GM23338 (cell line): ENCODE data around the gene TMEM53. TPM values are rescaled to one million over a fixed set of nuclear protein-coding genes. Genes with fewer than 3 reads are reported as not detected.

Experiments used
- ATAC-seq: fragments of 200-7000 bp; cut with Tn5 transposase; 3 replicates; pipeline ENCODE4 v1.9.1; 2020
- DNase-seq: peaks from one replicate; pipeline ENCODE4 v3.0.0-alpha.2; 2015; ENCODE audit warnings: low spot score
- H2AFZ ChIP-seq: fragments of 200-600 bp; sonication (generic); 2 replicates; pipeline ENCODE4 v1.8.0; 2016; ENCODE audit warnings: antibody characterized with exemption, mild to moderate bottlenecking, moderate library complexity
- H3F3A ChIP-seq: fragments of 200-600 bp; sonication (generic); replicated peaks from 2 replicates; pipeline ENCODE4 v1.8.0; 2017; ENCODE audit warnings: antibody characterized with exemption, mixed run types, low read depth
- H3K27ac ChIP-seq: fragments of 200-600 bp; sonication (generic); 2 replicates; pipeline ENCODE4 v1.6.1; 2016; ENCODE audit warnings: low read depth
- H3K27me3 ChIP-seq: fragments of 200-600 bp; sonication (generic); 2 replicates; pipeline ENCODE4 v1.8.0; 2016; ENCODE audit warnings: mild to moderate bottlenecking, mixed run types, moderate library complexity; ENCODE audit not compliant: insufficient read depth
- H3K36me3 ChIP-seq: fragments of 200-600 bp; sonication (generic); 2 replicates; pipeline ENCODE4 v1.8.0; 2016; ENCODE audit warnings: mild to moderate bottlenecking; ENCODE audit not compliant: insufficient read depth
- H3K4me1 ChIP-seq: fragments of 200-600 bp; sonication (generic); 2 replicates; pipeline ENCODE4 v1.8.0; 2016; ENCODE audit warnings: mild to moderate bottlenecking, moderate library complexity; ENCODE audit not compliant: insufficient read depth
- H3K4me2 ChIP-seq: fragments of 200-600 bp; sonication (generic); 2 replicates; pipeline ENCODE4 v1.7.1; 2017; ENCODE audit warnings: mixed run types
- H3K4me3 ChIP-seq: fragments of 200-600 bp; sonication (generic); 2 replicates; pipeline ENCODE4 v1.6.1; 2016; ENCODE audit warnings: mixed run types
- H3K79me2 ChIP-seq: fragments of 200-600 bp; sonication (generic); replicated peaks from 2 replicates; pipeline ENCODE4 v1.8.0; 2017; ENCODE audit warnings: mild to moderate bottlenecking; ENCODE audit not compliant: insufficient read depth
- H3K9me2 ChIP-seq: fragments of 200-600 bp; sonication (generic); 2 replicates; pipeline ENCODE4 v1.8.0; 2017; ENCODE audit not compliant: insufficient read depth
- H4K20me1 ChIP-seq: fragments of 200-600 bp; sonication (generic); replicated peaks from 2 replicates; pipeline ENCODE4 v1.8.0; 2017; ENCODE audit warnings: mild to moderate bottlenecking; ENCODE audit not compliant: insufficient read depth
- H3K27ac Mint-ChIP-seq: 2 replicates; pipeline ENCODE4 v1.8.0; 2020; ENCODE audit warnings: inconsistent platforms, mild to moderate bottlenecking, moderate library complexity, mixed read lengths
- H3K27me3 Mint-ChIP-seq: 3 replicates; pipeline ENCODE4 v1.8.0; 2022; ENCODE audit warnings: low read depth, mild to moderate bottlenecking, moderate library complexity, mixed read lengths, inconsistent platforms; ENCODE audit not compliant: insufficient read depth, poor library complexity
- H3K36me3 Mint-ChIP-seq: 3 replicates; pipeline ENCODE4 v1.8.0; 2021; ENCODE audit warnings: low read depth, mild to moderate bottlenecking, inconsistent platforms, moderate library complexity, mixed read lengths
- H3K4me1 Mint-ChIP-seq: 3 replicates; pipeline ENCODE4 v1.8.0; 2020; ENCODE audit warnings: mild to moderate bottlenecking, inconsistent platforms, mixed read lengths
- H3K4me3 Mint-ChIP-seq: 3 replicates; pipeline ENCODE4 v1.8.0; 2021; ENCODE audit warnings: moderate library complexity, mild to moderate bottlenecking, inconsistent platforms, mixed read lengths
- H3K9me3 Mint-ChIP-seq: 3 replicates; pipeline ENCODE4 v1.8.0; 2020; ENCODE audit warnings: moderate library complexity, mild to moderate bottlenecking, inconsistent platforms, mixed read lengths
- CTCF ChIP-seq, 2 experiments: fragments of 200-600 bp in 1 of 2; sonication (generic) in 1 of 2; conservative IDR thresholded peaks; 2 replicates each; pipeline versions ENCODE4 v1.5.1 to v1.6.1; 2016 to 2017; ENCODE audit warnings: antibody characterized with exemption in 2 of 2, low read depth in 2 of 2, mild to moderate bottlenecking in 2 of 2, moderate library complexity in 1 of 2
- EZH2phosphoT487 ChIP-seq: fragments of 200-600 bp; sonication (generic); IDR thresholded peaks from one replicate; pipeline ENCODE4 v1.8.1; 2018; ENCODE audit warnings: antibody characterized with exemption; ENCODE audit not compliant: unreplicated experiment
- REST ChIP-seq: IDR thresholded peaks from one replicate; pipeline ENCODE4 v1.6.1; 2018; ENCODE audit warnings: antibody characterized with exemption; ENCODE audit not compliant: unreplicated experiment
- ZNF331 ChIP-seq: fragments of 250-450 bp; sonication (Bioruptor Pico); IDR thresholded peaks from 2 replicates; pipeline ENCODE4 v1.5.0; 2020; ENCODE audit warnings: low read depth, mild to moderate bottlenecking, moderate library complexity
- ZNF462 ChIP-seq: fragments of 250-450 bp; sonication (Bioruptor Pico); IDR thresholded peaks from 2 replicates; pipeline ENCODE4 v1.5.0; 2020; ENCODE audit warnings: mild to moderate bottlenecking, moderate library complexity
- polyA plus RNA-seq: library from polyadenylated mRNA; unstranded; fragments of >200 nt; fragmentation: Nextera tagmentation; extraction: Ambion mirVana; gene quantifications from 2 replicates; pipeline ENCODE4 v1.2.1, GENCODE V29; 2016
- total RNA-seq: library from RNA; depleted of rRNA; stranded (reverse); fragments of >200 nt; shearing (Covaris generic); gene quantifications from 2 replicates; pipeline ENCODE4 v1.2.3, GENCODE V29; 2014

The TMEM53 gene
- total and polyA plus RNA-seq, 2 experiments from 2014 or later = 15.4 to 20.8 TPM

- TF ChIP-seq ZNF462 (CRISPR knock-in tag) (no peak), EZH2phosphoT487 (no peak), CTCF (conservative IDR thresholded peaks at IDR 0.05; ENCODE audit: low read depth in 2 of 2) (no peak)
Measured at GRCh38 chr1:44642925-44643324, 31.4 kb downstream of the TMEM53 start (continued).

- H3K36me3 Mint-ChIP-seq = peaks cover 76% of the 10 kb centered on the region
- no peaks in the 10 kb centered on the region; the same call in 2 of the 3 replicates for H3K9me3 Mint-ChIP-seq
- DNase-seq = no peak
- no peaks in the 10 kb centered on the region for H3K9me2 ChIP-seq
- peak overlapping the region; percentile 12; the same call in 1 of the 2 replicates for H3K27ac Mint-ChIP-seq
- H3K27me3 Mint-ChIP-seq = peaks cover 3% of the 10 kb centered on the region
- no peaks in the 10 kb centered on the region for H3K27me3 ChIP-seq
- H3K4me2 ChIP-seq = no peak overlapping the region
- H3K4me1 Mint-ChIP-seq = no peaks in the 10 kb centered on the region; the same call in 2 of the 3 replicates
- no peaks in the 10 kb centered on the region for H3K79me2 ChIP-seq
- no peak overlapping the region for H2AFZ ChIP-seq
- H3K4me1 ChIP-seq = no peaks in the 10 kb centered on the region
- no peak overlapping the region for H3K4me3 ChIP-seq
- H3K4me3 Mint-ChIP-seq = no peak overlapping the region
- peaks cover 6% of the 10 kb centered on the region for H4K20me1 ChIP-seq
- no peak overlapping the region for H3K27ac ChIP-seq
- ATAC-seq = no peak
- peaks cover 9% of the 10 kb centered on the region; the same call in 1 of the 2 replicates for H3F3A ChIP-seq
- H3K36me3 ChIP-seq = peaks cover 18% of the 10 kb centered on the region
- no peak for TF ChIP-seq CTCF (conservative IDR thresholded peaks at IDR 0.05; ENCODE audit: low read depth in 2 of 2)
- TF ChIP-seq REST = no peak
- TF ChIP-seq ZNF331 (CRISPR knock-in tag) = no peak
Measured at GRCh38 chr1:44642255-44642654, 32.0 kb downstream of the TMEM53 start.
